GM23338 (cell line): ENCODE measurements around the gene NF1.

ENCODE experiments used
- CREB1 ChIP-seq: fragments of 250-450 bp; sonication (Bioruptor Pico); IDR thresholded peaks from 2 replicates; pipeline ENCODE4 v1.5.0; 2020; ENCODE audit warnings: low read depth, mild to moderate bottlenecking, moderate library complexity
- EZH2 ChIP-seq: fragments of 200-600 bp; sonication (generic); IDR thresholded peaks from one replicate; pipeline ENCODE4 v1.8.0; 2017; ENCODE audit warnings: antibody characterized with exemption, mild to moderate bottlenecking, low read depth; ENCODE audit not compliant: unreplicated experiment
- EZH2phosphoT487 ChIP-seq: fragments of 200-600 bp; sonication (generic); IDR thresholded peaks from one replicate; pipeline ENCODE4 v1.8.1; 2018; ENCODE audit warnings: antibody characterized with exemption; ENCODE audit not compliant: unreplicated experiment
- POLR2AphosphoS5 ChIP-seq: IDR thresholded peaks from 2 replicates; pipeline ENCODE4 v1.6.1; 2016; ENCODE audit warnings: antibody characterized with exemption, low read depth
- STAT1 ChIP-seq: IDR thresholded peaks from one replicate; pipeline ENCODE4 v1.6.1; 2016; ENCODE audit warnings: antibody characterized with exemption; ENCODE audit not compliant: unreplicated experiment
- TF ChIP-seq, protein P1 (sequence below), 2 experiments: fragments of 200-600 bp in 1 of 2; sonication (generic) in 1 of 2; conservative IDR thresholded peaks; 2 replicates each; pipeline versions ENCODE4 v1.5.1 to v1.6.1; 2016 to 2017; ENCODE audit warnings: antibody characterized with exemption in 2 of 2, low read depth in 2 of 2, mild to moderate bottlenecking in 2 of 2, moderate library complexity in 1 of 2

DNA sequence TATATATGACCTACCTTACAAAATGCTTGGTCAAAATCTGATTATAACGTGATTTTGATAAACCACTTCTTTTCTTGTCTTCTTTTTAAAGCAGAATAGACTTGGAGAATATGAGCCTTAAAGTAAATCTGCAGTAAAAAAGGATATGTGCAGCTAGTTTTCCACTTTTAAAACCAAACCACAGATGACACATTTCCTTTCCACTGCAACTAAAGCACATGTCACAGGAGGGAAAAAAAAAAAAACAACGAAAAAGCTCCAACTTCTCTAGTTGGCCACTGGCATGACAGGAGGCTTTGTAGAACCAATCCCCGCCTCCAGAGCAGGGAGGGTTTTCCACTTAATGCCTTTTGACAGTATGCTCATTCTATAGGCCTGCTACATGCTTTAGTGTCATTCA, 226.7 kb downstream of the NF1 start, which contains the start of gene EVI2A:
- TF ChIP-seq, protein P1, sequence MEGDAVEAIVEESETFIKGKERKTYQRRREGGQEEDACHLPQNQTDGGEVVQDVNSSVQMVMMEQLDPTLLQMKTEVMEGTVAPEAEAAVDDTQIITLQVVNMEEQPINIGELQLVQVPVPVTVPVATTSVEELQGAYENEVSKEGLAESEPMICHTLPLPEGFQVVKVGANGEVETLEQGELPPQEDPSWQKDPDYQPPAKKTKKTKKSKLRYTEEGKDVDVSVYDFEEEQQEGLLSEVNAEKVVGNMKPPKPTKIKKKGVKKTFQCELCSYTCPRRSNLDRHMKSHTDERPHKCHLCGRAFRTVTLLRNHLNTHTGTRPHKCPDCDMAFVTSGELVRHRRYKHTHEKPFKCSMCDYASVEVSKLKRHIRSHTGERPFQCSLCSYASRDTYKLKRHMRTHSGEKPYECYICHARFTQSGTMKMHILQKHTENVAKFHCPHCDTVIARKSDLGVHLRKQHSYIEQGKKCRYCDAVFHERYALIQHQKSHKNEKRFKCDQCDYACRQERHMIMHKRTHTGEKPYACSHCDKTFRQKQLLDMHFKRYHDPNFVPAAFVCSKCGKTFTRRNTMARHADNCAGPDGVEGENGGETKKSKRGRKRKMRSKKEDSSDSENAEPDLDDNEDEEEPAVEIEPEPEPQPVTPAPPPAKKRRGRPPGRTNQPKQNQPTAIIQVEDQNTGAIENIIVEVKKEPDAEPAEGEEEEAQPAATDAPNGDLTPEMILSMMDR (conservative IDR thresholded peaks at IDR 0.05; ENCODE audit: low read depth in 2 of 2), result no peak
- no peak for TF ChIP-seq EZH2
- TF ChIP-seq EZH2phosphoT487, result no peak
- no peak for TF ChIP-seq POLR2AphosphoS5
- TF ChIP-seq STAT1, result no peak
- TF ChIP-seq CREB1 (CRISPR knock-in tag), result no peak
